GM18498 (cell line): ENCODE results near the gene EXOSC10.
"Not testable (repeated sequence)": the region's sequence is repeated elsewhere in the genome, so short reads cannot be mapped to it uniquely, and the experiment has no call there.

ENCODE experiments used
- ATAC-seq: cut with Tn5 transposase; IDR thresholded peaks from one replicate; pipeline ENCODE4 v1.9.1; 2021; ENCODE audit warnings: mild to moderate bottlenecking, moderate library complexity; ENCODE audit not compliant: unreplicated experiment

Gene EXOSC10

GRCh38 chr1:11019358-11019757, 80.3 kb downstream of the EXOSC10 start:
- ATAC-seq: not testable (repeated sequence)
